Measurements from ENCODE around the gene LCE3C.
"Not testable (repeated sequence)": the region's sequence is repeated elsewhere in the genome, so short reads cannot be mapped to it uniquely, and the experiment has no call there.

The LCE3C gene

DNA sequence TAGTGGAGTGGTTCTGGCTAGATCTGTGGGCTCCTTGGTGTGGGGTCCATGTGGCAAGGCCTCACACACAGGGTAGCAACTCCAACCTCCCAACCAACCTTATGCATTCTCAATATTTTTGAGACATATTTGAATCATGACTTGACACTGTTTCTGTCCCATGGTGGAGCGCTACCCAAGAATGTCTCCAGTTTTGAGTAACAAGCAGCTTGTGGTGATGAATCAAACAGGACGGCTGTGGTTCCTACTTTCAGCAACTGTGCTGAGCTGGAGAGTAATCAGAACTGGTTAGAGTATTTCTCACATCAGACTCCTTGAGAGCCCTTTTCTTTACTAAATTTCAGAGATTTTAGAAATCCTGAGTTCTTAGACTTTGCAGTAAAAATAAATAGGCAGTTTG, 22.9 kb upstream of the LCE3C start:
- Histone ChIP-seq H4K20me1 (ENCODE audit: insufficient read depth) (no peaks in the 10 kb centered on the region), H3K36me3 (ENCODE audit: insufficient read depth) (no peaks in the 10 kb centered on the region), H2AFZ (ENCODE audit: low read depth) (no peak overlapping the region), H3K27me3 (ENCODE audit: insufficient read depth, low read depth) (no peaks in the 10 kb centered on the region), H3K9ac (no peak overlapping the region), H3K4me3 (IDR thresholded peaks at IDR 0.05; ENCODE audit: insufficient read depth, low read depth, low read length) (no peak overlapping the region), H3K27ac (no peak overlapping the region), H3K79me2 (ENCODE audit: insufficient read depth, low read depth) (no peaks in the 10 kb centered on the region), H3K4me1 (ENCODE audit: low read depth, poor library complexity, severe bottlenecking) (no peaks in the 10 kb centered on the region), H3K4me2 (no peak overlapping the region)
- TF ChIP-seq, protein P1, sequence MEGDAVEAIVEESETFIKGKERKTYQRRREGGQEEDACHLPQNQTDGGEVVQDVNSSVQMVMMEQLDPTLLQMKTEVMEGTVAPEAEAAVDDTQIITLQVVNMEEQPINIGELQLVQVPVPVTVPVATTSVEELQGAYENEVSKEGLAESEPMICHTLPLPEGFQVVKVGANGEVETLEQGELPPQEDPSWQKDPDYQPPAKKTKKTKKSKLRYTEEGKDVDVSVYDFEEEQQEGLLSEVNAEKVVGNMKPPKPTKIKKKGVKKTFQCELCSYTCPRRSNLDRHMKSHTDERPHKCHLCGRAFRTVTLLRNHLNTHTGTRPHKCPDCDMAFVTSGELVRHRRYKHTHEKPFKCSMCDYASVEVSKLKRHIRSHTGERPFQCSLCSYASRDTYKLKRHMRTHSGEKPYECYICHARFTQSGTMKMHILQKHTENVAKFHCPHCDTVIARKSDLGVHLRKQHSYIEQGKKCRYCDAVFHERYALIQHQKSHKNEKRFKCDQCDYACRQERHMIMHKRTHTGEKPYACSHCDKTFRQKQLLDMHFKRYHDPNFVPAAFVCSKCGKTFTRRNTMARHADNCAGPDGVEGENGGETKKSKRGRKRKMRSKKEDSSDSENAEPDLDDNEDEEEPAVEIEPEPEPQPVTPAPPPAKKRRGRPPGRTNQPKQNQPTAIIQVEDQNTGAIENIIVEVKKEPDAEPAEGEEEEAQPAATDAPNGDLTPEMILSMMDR (conservative IDR thresholded peaks at IDR 0.05; ENCODE audit: low read depth, low read length) = no peak

DNA sequence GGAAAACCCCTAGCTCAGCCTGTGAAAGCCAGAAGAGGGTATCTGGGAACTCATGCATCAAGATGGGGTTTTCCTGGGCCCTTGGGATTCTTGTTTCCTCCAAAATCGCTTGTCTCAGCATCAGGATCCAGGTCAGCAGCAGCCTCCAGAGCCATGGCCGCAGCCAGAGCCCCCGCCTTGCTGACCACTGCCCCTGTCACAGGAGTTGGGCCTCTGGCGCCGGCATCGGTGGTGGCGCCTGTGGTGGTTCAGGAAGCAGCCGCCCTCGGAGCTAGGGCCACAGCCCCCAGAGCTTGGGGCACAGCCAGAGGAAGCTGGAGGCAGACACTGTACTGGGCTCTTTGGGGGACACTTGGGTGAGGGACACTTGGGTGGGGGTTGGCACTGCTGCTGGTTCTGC, 20.5 kb upstream of the LCE3C start:
- H3K4me3 ChIP-seq (IDR thresholded peaks at IDR 0.05; ENCODE audit: insufficient read depth, low read depth, low read length); H2AFZ ChIP-seq (ENCODE audit: low read depth); H3K9ac ChIP-seq; H4K20me1 ChIP-seq (ENCODE audit: insufficient read depth); H3K4me1 ChIP-seq (ENCODE audit: low read depth, poor library complexity, severe bottlenecking); H3K27me3 ChIP-seq (ENCODE audit: insufficient read depth, low read depth); H3K79me2 ChIP-seq (ENCODE audit: insufficient read depth, low read depth); H3K27ac ChIP-seq; H3K36me3 ChIP-seq (ENCODE audit: insufficient read depth); H3K4me2 ChIP-seq: not testable (repeated sequence)

DNA sequence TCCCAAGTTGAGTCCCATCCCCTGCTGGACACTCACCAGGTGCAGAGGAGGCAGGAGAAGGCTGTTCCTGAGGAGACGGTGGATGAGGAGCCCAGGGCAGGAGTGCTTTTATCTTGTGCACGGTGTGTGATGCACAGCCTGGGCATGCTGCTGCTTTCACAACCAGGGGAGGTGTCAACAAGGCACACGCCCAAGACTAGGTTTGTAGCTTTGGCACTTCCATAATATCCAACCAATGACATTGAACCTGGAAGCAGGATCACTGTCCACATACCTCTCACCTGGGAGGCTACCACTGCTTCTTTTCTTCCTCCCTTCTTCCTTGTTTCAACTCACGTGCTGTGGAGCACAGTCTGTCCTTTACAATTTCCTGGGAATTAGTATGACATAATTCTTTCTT, 19.6 kb upstream of the LCE3C start, which contains the start of gene LCE3D:
LCE3D (minus strand) TSS at position 84 of the 400 bp plus-strand sequence. CDS start 580 bp downstream, outside the sequence.
- H3K4me2 ChIP-seq = no peak within 1 kb of the TSS

DNA sequence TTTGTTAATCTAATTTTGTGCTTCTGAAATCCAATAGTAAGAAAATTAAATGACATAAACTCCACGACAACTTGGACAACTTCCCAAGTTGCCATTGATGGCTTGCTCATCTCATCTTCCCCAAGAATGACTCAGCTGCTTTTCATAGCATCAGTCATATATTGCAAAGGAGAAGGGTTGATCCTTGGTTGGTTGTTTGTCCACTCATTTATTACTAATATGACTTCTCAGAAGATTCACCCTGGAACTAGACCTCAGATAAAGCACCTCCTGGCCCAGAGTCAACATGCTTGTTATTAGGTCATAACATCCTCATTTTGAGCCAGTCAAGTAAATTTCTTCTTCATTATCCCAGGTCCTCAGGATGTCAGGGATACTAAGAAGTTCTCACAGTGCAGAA, 17.4 kb upstream of the LCE3C start:
- H3K36me3 ChIP-seq (ENCODE audit: insufficient read depth) = no peaks in the 10 kb centered on the region
- H3K4me2 ChIP-seq = no peak overlapping the region
- TF ChIP-seq, protein P1 (conservative IDR thresholded peaks at IDR 0.05; ENCODE audit: low read depth, low read length) = no peak
- H3K4me1 ChIP-seq (ENCODE audit: low read depth, poor library complexity, severe bottlenecking) = no peaks in the 10 kb centered on the region
- H4K20me1 ChIP-seq (ENCODE audit: insufficient read depth) = no peaks in the 10 kb centered on the region
- no peak overlapping the region for H2AFZ ChIP-seq (ENCODE audit: low read depth)
- H3K4me3 ChIP-seq (IDR thresholded peaks at IDR 0.05; ENCODE audit: insufficient read depth, low read depth, low read length) = no peak overlapping the region
- H3K79me2 ChIP-seq (ENCODE audit: insufficient read depth, low read depth) = no peaks in the 10 kb centered on the region
- no peak overlapping the region for H3K9ac ChIP-seq
- H3K27me3 ChIP-seq (ENCODE audit: insufficient read depth, low read depth) = no peaks in the 10 kb centered on the region
- no peak overlapping the region for H3K27ac ChIP-seq

More for the DNA sequence above, 19.6 kb upstream of the LCE3C start, which contains the start of gene LCE3D:
- H3K36me3 ChIP-seq (ENCODE audit: insufficient read depth) = no peaks in the 10 kb centered on the region
- H3K4me1 ChIP-seq (ENCODE audit: low read depth, poor library complexity, severe bottlenecking) = no peaks in the 10 kb centered on the region
- no peak within 1 kb of the TSS for H3K27ac ChIP-seq
- H3K79me2 ChIP-seq (ENCODE audit: insufficient read depth, low read depth) = no peaks in the 10 kb centered on the region
- no peak within 1 kb of the TSS for H2AFZ ChIP-seq (ENCODE audit: low read depth)
- no peaks in the 10 kb centered on the region for H4K20me1 ChIP-seq (ENCODE audit: insufficient read depth)
- no peak within 1 kb of the TSS for H3K4me3 ChIP-seq (IDR thresholded peaks at IDR 0.05; ENCODE audit: insufficient read depth, low read depth, low read length)
- TF ChIP-seq, protein P1 (conservative IDR thresholded peaks at IDR 0.05; ENCODE audit: low read depth, low read length) = no peak
- no peaks in the 10 kb centered on the region for H3K27me3 ChIP-seq (ENCODE audit: insufficient read depth, low read depth)
- H3K9ac ChIP-seq = no peak within 1 kb of the TSS

DNA sequence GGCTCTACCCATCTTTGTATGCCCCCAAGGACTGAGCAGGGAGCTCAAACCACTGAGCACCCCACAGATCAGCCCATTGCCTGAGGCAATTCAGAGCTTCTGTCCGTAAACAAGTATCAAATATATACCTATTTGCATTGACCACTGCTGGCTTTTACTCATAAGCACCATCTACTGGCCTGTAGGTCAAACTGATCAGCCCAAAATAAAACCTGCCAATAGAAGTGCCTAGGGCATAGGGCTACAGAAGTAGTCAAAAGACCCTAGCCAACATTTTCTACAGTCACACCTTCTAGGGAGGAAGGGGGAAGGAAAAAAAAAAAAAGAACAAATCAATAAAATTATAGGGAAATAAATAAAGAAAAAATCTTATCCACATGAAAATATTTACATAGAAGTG, 14.4 kb upstream of the LCE3C start:
- no peak overlapping the region for H3K4me2 ChIP-seq
- H4K20me1 ChIP-seq (ENCODE audit: insufficient read depth) = no peaks in the 10 kb centered on the region
- H2AFZ ChIP-seq (ENCODE audit: low read depth) = no peak overlapping the region
- no peaks in the 10 kb centered on the region for H3K79me2 ChIP-seq (ENCODE audit: insufficient read depth, low read depth)
- no peak overlapping the region for H3K4me3 ChIP-seq (IDR thresholded peaks at IDR 0.05; ENCODE audit: insufficient read depth, low read depth, low read length)
- H3K27ac ChIP-seq = no peak overlapping the region
- no peaks in the 10 kb centered on the region for H3K4me1 ChIP-seq (ENCODE audit: low read depth, poor library complexity, severe bottlenecking)
- H3K36me3 ChIP-seq (ENCODE audit: insufficient read depth) = no peaks in the 10 kb centered on the region
- TF ChIP-seq, protein P1 (conservative IDR thresholded peaks at IDR 0.05; ENCODE audit: low read depth, low read length) = peak; percentile 65
- H3K9ac ChIP-seq = no peak overlapping the region
- no peaks in the 10 kb centered on the region for H3K27me3 ChIP-seq (ENCODE audit: insufficient read depth, low read depth)

Data from KMS-11 (cell line).